GM12878 (cell line): ENCODE results near the gene GDE1. TPM values are rescaled to one million over a fixed set of nuclear protein-coding genes. Genes with fewer than 3 reads are reported as not detected.

Experiments used
- ATAC-seq: fragments of 200-7000 bp; cut with Tn5 transposase; 3 replicates; pipeline ENCODE4 v1.9.1; 2020; ENCODE audit warnings: mild to moderate bottlenecking, moderate library complexity
- BruUV-seq: library from RNA; stranded (reverse); fragments of 400-500 nt; replicated peaks from 2 replicates; lab custom pipeline; 2021; lab: Mats Ljungman, UMichigan
- CTCF ChIA-PET: fragments of 300-600 bp; sonication (Branson Sonifier 250); formaldehyde crosslinking; extraction: SDS; loops from one replicate; lab custom pipeline; 2021; ENCODE audit warnings: inconsistent platforms; lab: Yijun Ruan, JAX
- POLR2A ChIA-PET: fragments of 350-600 bp; formaldehyde crosslinking; extraction: SDS; loops from one replicate; lab custom pipeline; 2021; ENCODE audit warnings: inconsistent platforms; lab: Charles Lee
- RAD21 ChIA-PET: fragments of 300-600 bp; sonication (Branson Sonifier 250); formaldehyde crosslinking; loops from one replicate; lab custom pipeline; 2023; ENCODE audit warnings: antibody characterized with exemption; ENCODE audit not compliant: unreplicated experiment; lab: Charles Lee
- SMC1A ChIA-PET: fragments of 300-600 bp; sonication (Branson Sonifier 250); formaldehyde crosslinking; loops from one replicate; lab custom pipeline; 2023; ENCODE audit not compliant: unreplicated experiment, uncharacterized antibody; lab: Charles Lee
- DNase-seq: peaks from one replicate; pipeline ENCODE4 v3.0.0-alpha.2; 2011; ENCODE audit warnings: low read depth, low spot score
- FAIRE-seq: peaks from 3 replicates; lab custom pipeline; 2011; peaks lifted over from hg19 to GRCh38; lab: Jason Lieb, UNC
- H2AFZ ChIP-seq: 2 replicates; pipeline ENCODE4 v1.6.0; 2011; ENCODE audit warnings: low read depth, low read length, control low read depth; ENCODE audit not compliant: control insufficient read depth
- H3K27ac ChIP-seq: 2 replicates; pipeline ENCODE4 v1.5.1; 2011; ENCODE audit warnings: control low read depth; ENCODE audit not compliant: control insufficient read depth, insufficient read depth
- H3K27me3 ChIP-seq, 2 experiments: replicated peaks in 1 of 2; 2 replicates each; pipeline versions ENCODE4 v1.6.0 to v1.6.1; 2011; ENCODE audit warnings: low read length in 1 of 2; ENCODE audit not compliant: control insufficient read depth in 2 of 2, insufficient read depth in 2 of 2
- H3K36me3 ChIP-seq, 2 experiments: 2 replicates each; pipeline ENCODE4 v1.5.1; 2011; ENCODE audit warnings: low read length in 1 of 2; ENCODE audit not compliant: control insufficient read depth in 2 of 2, insufficient read depth in 2 of 2
- H3K4me1 ChIP-seq: 2 replicates; pipeline ENCODE4 v1.6.1; 2011; ENCODE audit warnings: mild to moderate bottlenecking, low read length, moderate library complexity, mixed read lengths; ENCODE audit not compliant: control insufficient read depth, insufficient read depth
- H3K4me2 ChIP-seq: 2 replicates; pipeline ENCODE4 v1.6.0; 2011; ENCODE audit warnings: control low read depth; ENCODE audit not compliant: control insufficient read depth, insufficient read depth
- H3K4me3 ChIP-seq: fragments of 200-600 bp; sonication (generic); 2 replicates; pipeline ENCODE4 v1.5.1; 2016
- H3K79me2 ChIP-seq: 2 replicates; pipeline ENCODE4 v1.6.0; 2011; ENCODE audit warnings: low read length; ENCODE audit not compliant: control insufficient read depth, insufficient read depth
- H3K9ac ChIP-seq: 2 replicates; pipeline ENCODE4 v1.8.0; 2011; ENCODE audit warnings: low read length, control low read depth, mixed read lengths; ENCODE audit not compliant: control insufficient read depth, insufficient read depth
- H3K9me3 ChIP-seq: replicated peaks from 3 replicates; pipeline ENCODE4 v1.5.1; 2011; ENCODE audit warnings: mild to moderate bottlenecking, low read length; ENCODE audit not compliant: control insufficient read depth, insufficient read depth
- H4K20me1 ChIP-seq: 2 replicates; pipeline ENCODE4 v1.6.0; 2011; ENCODE audit not compliant: control insufficient read depth, insufficient read depth
- BCL3 ChIP-seq: IDR thresholded peaks from 2 replicates; pipeline ENCODE4 v1.6.1; 2011; ENCODE audit warnings: borderline replicate concordance, low read depth, mild to moderate bottlenecking, moderate library complexity, low read length; ENCODE audit not compliant: insufficient read depth, poor library complexity, severe bottlenecking
- CBFB ChIP-seq: IDR thresholded peaks from 2 replicates; pipeline ENCODE4 v1.6.1; 2016; ENCODE audit warnings: antibody characterized with exemption, low read depth
- ETV6 ChIP-seq, 2 experiments: fragments of 450-650 bp in 1 of 2; IDR thresholded peaks in 1 of 2; conservative IDR thresholded peaks in 1 of 2; 2 replicates each; pipeline ENCODE4 v1.6.1; 2014; ENCODE audit warnings: antibody characterized with exemption in 1 of 2, borderline replicate concordance in 1 of 2, low read depth in 1 of 2, mild to moderate bottlenecking in 1 of 2, moderate library complexity in 1 of 2
- FOXK2 ChIP-seq: fragments of 450-650 bp; IDR thresholded peaks from 2 replicates; pipeline ENCODE4 v1.6.1; 2017; ENCODE audit warnings: mild to moderate bottlenecking, moderate library complexity
- MEF2B ChIP-seq: fragments of 450-650 bp; IDR thresholded peaks from 2 replicates; pipeline ENCODE4 v1.6.1; 2018; ENCODE audit warnings: mild to moderate bottlenecking, moderate library complexity; ENCODE audit not compliant: partially characterized antibody, poor library complexity, severe bottlenecking
- PAX5 ChIP-seq: IDR thresholded peaks from 2 replicates; pipeline ENCODE4 v1.6.1; 2011; ENCODE audit warnings: low read depth, low read length, borderline replicate concordance
- PAX8 ChIP-seq: fragments of 450-650 bp; IDR thresholded peaks from 2 replicates; pipeline ENCODE4 v1.6.1; 2017; ENCODE audit warnings: mild to moderate bottlenecking, moderate library complexity
- RELB ChIP-seq: fragments of 450-650 bp; IDR thresholded peaks from 2 replicates; pipeline ENCODE4 v1.6.1; 2017; ENCODE audit warnings: low read depth, mild to moderate bottlenecking, moderate library complexity
- SMAD5 ChIP-seq: IDR thresholded peaks from 2 replicates; pipeline ENCODE4 v1.6.1; 2016; ENCODE audit warnings: antibody characterized with exemption, low read depth
- SREBF2 ChIP-seq: IDR thresholded peaks from 2 replicates; pipeline ENCODE4 v1.6.1; 2012; ENCODE audit warnings: mild to moderate bottlenecking, low read length
- YBX1 ChIP-seq: fragments of 450-650 bp; IDR thresholded peaks from 2 replicates; pipeline ENCODE4 v1.6.1; 2016; ENCODE audit warnings: antibody characterized with exemption
- ZNF687 ChIP-seq: fragments of 450-650 bp; IDR thresholded peaks from 2 replicates; pipeline ENCODE4 v1.6.1; 2017; ENCODE audit warnings: mild to moderate bottlenecking, moderate library complexity
- in situ Hi-C: fragments of 300-500 bp; cut with MboI; formaldehyde crosslinking; loops from 9 replicates; pipeline ENCODE4 v1.14.3; 2018; ENCODE audit warnings: mixed read lengths
- intact Hi-C: fragments of 100-400 bp; cut with micrococcal nuclease; formaldehyde crosslinking; loops from one replicate; pipeline ENCODE4 v1.14.2; 2022; ENCODE audit not compliant: unreplicated experiment
- polyA plus RNA-seq, 11 experiments: library from polyadenylated mRNA; depleted of rRNA in 4 of 11; unstranded in 6 of 11; stranded (reverse) in 5 of 11; fragments of >200 nt; fragmentation: Nextera tagmentation in 4 of 11; fragmentation: Illumina TruSeq in 1 of 11; extraction: Ambion mirVana in 4 of 11; extraction: Trizol in 1 of 11; gene quantifications; 1 replicate in 1 of 11; 2 replicates in 10 of 11; pipeline versions ENCODE4 v1.2.1 to v1.2.3, GENCODE V29; 2011 to 2016; ENCODE audit warnings: inconsistent platforms in 2 of 11, missing spikeins in 2 of 11, low read depth in 1 of 11
- total RNA-seq, 4 experiments: library from RNA; depleted of rRNA in 3 of 4; stranded (reverse); fragments of >200 nt in 3 of 4; fragmentation: Illumina TruSeq in 1 of 4; extraction: Trizol in 1 of 4; gene quantifications; 2 replicates each; pipeline versions ENCODE4 v1.2.1 to v1.2.3, GENCODE V29; 2013 to 2021
- TF ChIP-seq, protein P1 (sequence below): IDR thresholded peaks from 2 replicates; pipeline ENCODE4 v1.6.1; 2012; ENCODE audit warnings: low read depth, low read length, improper control_type of control experiment

Gene GDE1
- total and polyA plus RNA-seq, 10 of the 15 experiments (the other 5 are each of a cell fraction or from before 2014, with no cell fraction given): 14.8 to 31.8 (median 21.0) TPM

GRCh38 chr16:19549673-19550072 lies 27.8 kb upstream of the GDE1 start:
- ATAC-seq: no peak
- no peak overlapping the region for H3K9ac ChIP-seq
- TF ChIP-seq PAX8 (no peak), PAX5 (no peak), BCL3 (no peak), CBFB (no peak), RELB (no peak), ZNF687 (no peak), SREBF2 (no peak), SMAD5 (no peak), FOXK2 (no peak), YBX1 (no peak), ETV6 (conservative IDR thresholded peaks at IDR 0.05 in 1 of 2, IDR thresholded peaks at IDR 0.05 in 1 of 2; ENCODE audit: borderline replicate concordance in 1 of 2, low read depth in 1 of 2) (no peak), MEF2B (no peak)
- TF ChIP-seq, protein P1, sequence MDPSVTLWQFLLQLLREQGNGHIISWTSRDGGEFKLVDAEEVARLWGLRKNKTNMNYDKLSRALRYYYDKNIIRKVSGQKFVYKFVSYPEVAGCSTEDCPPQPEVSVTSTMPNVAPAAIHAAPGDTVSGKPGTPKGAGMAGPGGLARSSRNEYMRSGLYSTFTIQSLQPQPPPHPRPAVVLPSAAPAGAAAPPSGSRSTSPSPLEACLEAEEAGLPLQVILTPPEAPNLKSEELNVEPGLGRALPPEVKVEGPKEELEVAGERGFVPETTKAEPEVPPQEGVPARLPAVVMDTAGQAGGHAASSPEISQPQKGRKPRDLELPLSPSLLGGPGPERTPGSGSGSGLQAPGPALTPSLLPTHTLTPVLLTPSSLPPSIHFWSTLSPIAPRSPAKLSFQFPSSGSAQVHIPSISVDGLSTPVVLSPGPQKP: no peak
- H3K9me3 ChIP-seq: no peaks in the 10 kb centered on the region
- no peaks in the 10 kb centered on the region for H4K20me1 ChIP-seq
- H3K27me3 ChIP-seq: no peaks in the 10 kb centered on the region
- in situ Hi-C loops (no loop called here), intact Hi-C loops (no loop called here)
- no peak for FAIRE-seq
- no TSS peak for BruUV-seq
- H3K4me2 ChIP-seq: no peak overlapping the region
- peaks cover 0 to 11% of the 10 kb centered on the region in 2 experiments; a peak in 2 of 4 replicates for H3K36me3 ChIP-seq
- no peak for DNase-seq
- ChIA-PET SMC1A (interaction anchor here (0.8 to 1.3 kb wide), 3 partner anchors 11 to 47 kb away, joined by 3 to 5 read pairs (median 3); partner anchors contain the start of gene CCP110), CTCF (interaction anchor here (0.9 to 2.7 kb wide), 5 partner anchors 9 to 463 kb away, joined by 3 to 20 read pairs (median 6); no protein-coding TSS in a partner anchor), RAD21 (no interaction called here), POLR2A (interaction anchor here (0.6 kb wide), 1 partner anchor 207 kb away, joined by 3 read pairs; no protein-coding TSS in a partner anchor)
- no peaks in the 10 kb centered on the region for H3K79me2 ChIP-seq
- H3K27ac ChIP-seq: no peak overlapping the region
- no peaks in the 10 kb centered on the region for H3K4me1 ChIP-seq
- no peak overlapping the region for H2AFZ ChIP-seq
- no peak overlapping the region for H3K4me3 ChIP-seq
